Cardiac muscle cell (in vitro differentiated cells and primary cell): ENCODE data around the gene GALNT14. TPM values are rescaled to one million over a fixed set of nuclear protein-coding genes. Genes with fewer than 3 reads are reported as not detected.

Experiments
- DNase-seq, 2 donors: peaks; one replicate each; pipeline versions ENCODE4 v3.0.0 to v3.0.0-alpha.2; 2010 to 2017; ENCODE audit warnings: low read depth in 1 of 2, low spot score in 1 of 2
- H3K27ac ChIP-seq: fragments of 200-600 bp; sonication (generic); 2 replicates; pipeline ENCODE4 v1.5.1; 2016
- H3K27me3 ChIP-seq: fragments of 200-600 bp; sonication (generic); 2 replicates; pipeline ENCODE4 v1.6.0; 2016; ENCODE audit warnings: control low read depth
- H3K36me3 ChIP-seq: fragments of 200-600 bp; sonication (generic); 2 replicates; pipeline ENCODE4 v1.5.1; 2016; ENCODE audit warnings: control low read depth
- H3K4me1 ChIP-seq: fragments of 200-600 bp; sonication (generic); 2 replicates; pipeline ENCODE4 v1.8.1; 2017; ENCODE audit warnings: low read depth, mild to moderate bottlenecking, mixed run types
- H3K4me3 ChIP-seq: fragments of 200-600 bp; sonication (generic); 2 replicates; pipeline ENCODE4 v1.5.1; 2016; ENCODE audit warnings: mild to moderate bottlenecking
- H3K9me3 ChIP-seq: fragments of 200-600 bp; sonication (generic); 2 replicates; pipeline ENCODE4 v1.5.1; 2017; ENCODE audit warnings: low read depth, mild to moderate bottlenecking, control low read depth
- polyA plus RNA-seq: library from polyadenylated mRNA; unstranded; fragments of >200 nt; fragmentation: Nextera tagmentation; extraction: Ambion mirVana; gene quantifications from 2 replicates; pipeline ENCODE4 v1.2.1, GENCODE V29; 2016
- total RNA-seq: library from RNA; depleted of rRNA; stranded (reverse); fragments of >200 nt; gene quantifications from 2 replicates; pipeline ENCODE4 v1.2.3, GENCODE V29; 2016
- TF ChIP-seq, protein P1 (sequence below): IDR thresholded peaks from 2 replicates; pipeline ENCODE4 v1.5.1; 2012; ENCODE audit warnings: low read depth, mild to moderate bottlenecking, low read length

The GALNT14 gene
- total and polyA plus RNA-seq, 2 experiments from 2014 or later: 0.84 to 1.1 TPM

DNA sequence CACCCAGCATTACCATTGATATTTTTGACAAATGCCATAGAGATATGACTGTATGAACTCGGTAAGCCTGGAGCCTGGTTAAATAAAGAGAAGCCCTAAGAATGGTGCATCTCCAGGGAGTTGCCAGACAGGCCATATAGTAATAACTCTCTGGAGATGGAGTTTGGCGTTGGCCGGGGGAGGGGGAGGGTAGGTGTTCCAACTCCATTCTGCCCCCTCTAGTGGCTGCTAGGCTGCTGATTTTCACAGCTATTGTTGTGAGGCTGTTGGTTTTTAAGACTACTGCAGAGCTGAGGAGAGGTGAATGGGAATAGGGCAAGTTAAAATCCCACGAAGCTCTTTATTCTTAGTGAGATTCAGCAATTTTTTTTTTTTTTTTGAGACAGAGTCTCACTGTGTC lies 99.9 kb downstream of the GALNT14 start:
- Histone ChIP-seq H3K36me3 (no peaks in the 10 kb centered on the region), H3K9me3 (no peaks in the 10 kb centered on the region), H3K27me3 (no peaks in the 10 kb centered on the region), H3K27ac (no peak overlapping the region), H3K4me1 (no peaks in the 10 kb centered on the region), H3K4me3 (no peak overlapping the region)
- TF ChIP-seq, protein P1, sequence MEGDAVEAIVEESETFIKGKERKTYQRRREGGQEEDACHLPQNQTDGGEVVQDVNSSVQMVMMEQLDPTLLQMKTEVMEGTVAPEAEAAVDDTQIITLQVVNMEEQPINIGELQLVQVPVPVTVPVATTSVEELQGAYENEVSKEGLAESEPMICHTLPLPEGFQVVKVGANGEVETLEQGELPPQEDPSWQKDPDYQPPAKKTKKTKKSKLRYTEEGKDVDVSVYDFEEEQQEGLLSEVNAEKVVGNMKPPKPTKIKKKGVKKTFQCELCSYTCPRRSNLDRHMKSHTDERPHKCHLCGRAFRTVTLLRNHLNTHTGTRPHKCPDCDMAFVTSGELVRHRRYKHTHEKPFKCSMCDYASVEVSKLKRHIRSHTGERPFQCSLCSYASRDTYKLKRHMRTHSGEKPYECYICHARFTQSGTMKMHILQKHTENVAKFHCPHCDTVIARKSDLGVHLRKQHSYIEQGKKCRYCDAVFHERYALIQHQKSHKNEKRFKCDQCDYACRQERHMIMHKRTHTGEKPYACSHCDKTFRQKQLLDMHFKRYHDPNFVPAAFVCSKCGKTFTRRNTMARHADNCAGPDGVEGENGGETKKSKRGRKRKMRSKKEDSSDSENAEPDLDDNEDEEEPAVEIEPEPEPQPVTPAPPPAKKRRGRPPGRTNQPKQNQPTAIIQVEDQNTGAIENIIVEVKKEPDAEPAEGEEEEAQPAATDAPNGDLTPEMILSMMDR: no peak
- DNase-seq: no peak

DNA sequence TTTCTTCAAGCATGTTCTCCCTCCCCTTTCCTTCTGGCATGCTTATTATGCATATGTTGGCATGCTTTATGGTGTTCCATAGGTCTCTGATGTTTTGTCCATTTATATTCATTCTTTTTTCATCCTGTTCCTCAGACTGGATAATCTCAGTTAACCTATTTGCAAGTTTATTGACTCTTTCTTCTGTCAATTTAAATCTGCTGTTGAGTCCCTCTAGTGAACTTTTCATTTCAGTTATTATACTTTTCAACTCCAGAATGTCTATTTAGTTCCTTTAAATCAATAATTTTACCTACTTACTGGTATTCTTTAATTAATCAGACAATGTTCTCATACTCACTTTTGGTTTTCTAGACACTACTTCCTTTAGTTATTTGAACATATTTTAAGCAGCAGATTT lies 101.2 kb downstream of the GALNT14 start:
- Histone ChIP-seq H3K36me3 (no peaks in the 10 kb centered on the region), H3K27ac (no peak overlapping the region), H3K4me3 (no peak overlapping the region), H3K27me3 (no peaks in the 10 kb centered on the region), H3K4me1 (no peaks in the 10 kb centered on the region), H3K9me3 (no peaks in the 10 kb centered on the region)
- TF ChIP-seq, protein P1: no peak
- DNase-seq: no peak

- no peaks in the 10 kb centered on the region for H3K36me3 ChIP-seq
- TF ChIP-seq, protein P1: no peak
- H3K9me3 ChIP-seq: no peaks in the 10 kb centered on the region
- H3K4me3 ChIP-seq: no peak overlapping the region
- no peaks in the 10 kb centered on the region for H3K27me3 ChIP-seq
- DNase-seq: no peak
- H3K27ac ChIP-seq: no peak overlapping the region
- no peaks in the 10 kb centered on the region for H3K4me1 ChIP-seq
These were observed 105.2 kb downstream of the GALNT14 start for GRCh38 chr2:31033032-31033431.

- DNase-seq: no peak
- Histone ChIP-seq H3K36me3 (no peaks in the 10 kb centered on the region), H3K9me3 (no peaks in the 10 kb centered on the region), H3K27ac (no peak overlapping the region), H3K4me1 (no peaks in the 10 kb centered on the region), H3K27me3 (no peaks in the 10 kb centered on the region), H3K4me3 (no peak overlapping the region)
- TF ChIP-seq, protein P1: no peak
These were observed 105.8 kb downstream of the GALNT14 start for GRCh38 chr2:31032475-31032874.

- Histone ChIP-seq H3K36me3 (no peaks in the 10 kb centered on the region), H3K9me3 (no peaks in the 10 kb centered on the region), H3K4me1 (no peaks in the 10 kb centered on the region), H3K27me3 (no peaks in the 10 kb centered on the region), H3K4me3 (no peak overlapping the region), H3K27ac (no peak overlapping the region)
- no peak for DNase-seq
- TF ChIP-seq, protein P1: no peak
These were observed 107.0 kb downstream of the GALNT14 start for GRCh38 chr2:31031132-31031706.
